Calu3 (cell line): ENCODE data around the gene SLC25A20. TPM values are rescaled to one million over a fixed set of nuclear protein-coding genes. Genes with fewer than 3 reads are reported as not detected.

Experiments
- BruUV-seq: library from RNA; stranded (reverse); fragments of 400-500 nt; replicated peaks from 2 replicates; lab custom pipeline; 2021; lab: Mats Ljungman, UMichigan
- CTCF ChIA-PET: fragments of 300-600 bp; sonication (Branson Sonifier 250); formaldehyde crosslinking; loops from one replicate; lab custom pipeline; 2022; ENCODE audit warnings: antibody characterized with exemption; lab: Charles Lee
- DNase-seq: peaks from one replicate; pipeline ENCODE4 v3.0.0; 2022
- H3K27ac Mint-ChIP-seq: one replicate; pipeline ENCODE4 v1.8.0; 2022; ENCODE audit warnings: mixed read lengths; ENCODE audit not compliant: unreplicated experiment
- H3K27me3 Mint-ChIP-seq: one replicate; pipeline ENCODE4 v1.8.0; 2022; ENCODE audit warnings: mixed read lengths; ENCODE audit not compliant: unreplicated experiment
- H3K36me3 Mint-ChIP-seq: one replicate; pipeline ENCODE4 v1.8.0; 2022; ENCODE audit warnings: mild to moderate bottlenecking, moderate library complexity, mixed read lengths; ENCODE audit not compliant: insufficient read depth, unreplicated experiment
- H3K4me1 Mint-ChIP-seq: one replicate; pipeline ENCODE4 v1.8.0; 2022; ENCODE audit warnings: mild to moderate bottlenecking, low read depth, mixed read lengths; ENCODE audit not compliant: unreplicated experiment
- H3K4me3 Mint-ChIP-seq: one replicate; pipeline ENCODE4 v1.8.0; 2022; ENCODE audit warnings: mild to moderate bottlenecking, low read depth, moderate library complexity, mixed read lengths; ENCODE audit not compliant: unreplicated experiment
- H3K9me3 Mint-ChIP-seq: one replicate; pipeline ENCODE4 v1.8.0; 2022; ENCODE audit warnings: low read depth, mixed read lengths; ENCODE audit not compliant: unreplicated experiment
- CTCF ChIP-seq: fragments of 200-600 bp; IDR thresholded peaks from one replicate; pipeline ENCODE4 v1.8.0; 2022; ENCODE audit warnings: antibody characterized with exemption; ENCODE audit not compliant: unreplicated experiment
- intact Hi-C: fragments of 100-400 bp; cut with micrococcal nuclease; formaldehyde crosslinking; loops from one replicate; pipeline ENCODE4 v1.10.0; 2022; ENCODE audit not compliant: unreplicated experiment
- total RNA-seq: library from RNA; stranded (reverse); gene quantifications from 2 replicates; pipeline ENCODE4 v1.2.3, GENCODE V29; 2022

Gene SLC25A20
- total RNA-seq, 1 experiment from 2014 or later: 11.4 TPM

- H3K4me1 Mint-ChIP-seq: peaks cover 7% of the 10 kb centered on the region
- no peak overlapping the region for H3K27ac Mint-ChIP-seq
- BruUV-seq: no TSS peak
- intact Hi-C loops: no loop called here
- no peak for DNase-seq
- H3K4me3 Mint-ChIP-seq: no peak overlapping the region
- no peak for TF ChIP-seq CTCF
- CTCF ChIA-PET: no interaction called here
- H3K36me3 Mint-ChIP-seq: peaks cover 21% of the 10 kb centered on the region
- no peaks in the 10 kb centered on the region for H3K9me3 Mint-ChIP-seq
- H3K27me3 Mint-ChIP-seq: no peaks in the 10 kb centered on the region
Observed at GRCh38 chr3:48851407-48851806, 47.3 kb downstream of the SLC25A20 start.

- no TSS peak for BruUV-seq
- H3K4me1 Mint-ChIP-seq: peaks cover 7% of the 10 kb centered on the region
- no peak overlapping the region for H3K27ac Mint-ChIP-seq
- no peak for DNase-seq
- no peaks in the 10 kb centered on the region for H3K27me3 Mint-ChIP-seq
- H3K9me3 Mint-ChIP-seq: no peaks in the 10 kb centered on the region
- TF ChIP-seq CTCF: no peak
- H3K36me3 Mint-ChIP-seq: peaks cover 23% of the 10 kb centered on the region
- intact Hi-C loops: no loop called here
- CTCF ChIA-PET: no interaction called here
- no peak overlapping the region for H3K4me3 Mint-ChIP-seq
Observed at GRCh38 chr3:48848816-48849515, 49.7 kb downstream of the SLC25A20 start.

- Mint-ChIP-seq H3K9me3 (no peaks in the 10 kb centered on the region), H3K27ac (peak within 1 kb of the TSS; percentile 80), H3K36me3 (peaks cover 23% of the 10 kb centered on the region), H3K27me3 (no peaks in the 10 kb centered on the region), H3K4me1 (peaks cover 7% of the 10 kb centered on the region), H3K4me3 (peak within 1 kb of the TSS; percentile 92)
- no peak for TF ChIP-seq CTCF
- intact Hi-C loops: no loop called here
- peak; percentile 92 for DNase-seq
- CTCF ChIA-PET: interaction anchor here (0.5 to 1.1 kb wide), 5 partner anchors 49 to 653 kb away, joined by 3 to 10 read pairs (median 4); partner anchors contain the start of gene NCKIPSD
- TSS peak; percentile 49 for BruUV-seq
Observed at GRCh38 chr3:48847504-48848423, 50.9 kb downstream of the SLC25A20 start, which contains the start of gene PRKAR2A. PRKAR2A (minus strand) TSS chr3:48847874; CDS start chr3:48847596, 278 bp downstream.

GRCh38 chr3:48847053-48847503 is 51.6 kb downstream of the SLC25A20 start:
- H3K4me1 Mint-ChIP-seq: peaks cover 7% of the 10 kb centered on the region
- H3K36me3 Mint-ChIP-seq: peaks cover 23% of the 10 kb centered on the region
- DNase-seq: peak; percentile 87
- peak overlapping the region; percentile 63 for H3K27ac Mint-ChIP-seq
- H3K9me3 Mint-ChIP-seq: no peaks in the 10 kb centered on the region
- H3K4me3 Mint-ChIP-seq: peak overlapping the region; percentile 92
- TF ChIP-seq CTCF: no peak
- intact Hi-C loops: no loop called here
- CTCF ChIA-PET: interaction anchor here (0.5 to 1.1 kb wide), 7 partner anchors 50 to 652 kb away, joined by 3 to 10 read pairs (median 4); partner anchors contain the start of genes NCKIPSD and SLC25A20
- BruUV-seq: no TSS peak
- H3K27me3 Mint-ChIP-seq: no peaks in the 10 kb centered on the region
